HepG2 (cell line): Measurements from ENCODE around the gene PAXX. TPM values are rescaled to one million over a fixed set of nuclear protein-coding genes. Genes with fewer than 3 reads are reported as not detected.

Experiments
- ATAC-seq: fragments of 200-7000 bp; cut with Tn5 transposase; 3 replicates; pipeline ENCODE4 v1.9.1; 2020; ENCODE audit warnings: mild to moderate bottlenecking, moderate library complexity
- BruUV-seq: library from RNA; stranded (reverse); fragments of 400-500 nt; replicated peaks from 2 replicates; lab custom pipeline; 2021; lab: Mats Ljungman, UMichigan
- CTCF ChIA-PET: fragments of 300-600 bp; formaldehyde crosslinking; extraction: SDS; loops from one replicate; lab custom pipeline; 2021; ENCODE audit warnings: low total read pairs, inconsistent platforms, low intra/inter-chr PET ratio; lab: Yijun Ruan, JAX
- POLR2A ChIA-PET: fragments of 350-600 bp; sonication (Branson Sonifier 250); formaldehyde crosslinking; loops from one replicate; lab custom pipeline; 2020; ENCODE audit warnings: antibody characterized with exemption, inconsistent platforms; lab: Yijun Ruan, JAX
- DNase-seq: peaks from one replicate; pipeline ENCODE4 v3.0.0-alpha.2; 2015; ENCODE audit warnings: low spot score
- FAIRE-seq: peaks from 3 replicates; lab custom pipeline; 2011; peaks lifted over from hg19 to GRCh38; lab: Jason Lieb, UNC
- H2AFZ ChIP-seq: one replicate; pipeline ENCODE4 v1.6.1; 2011; ENCODE audit warnings: low read length, inconsistent platforms
- H3K27ac ChIP-seq: fragments of 300-600 bp; 3 replicates; pipeline ENCODE4 v1.8.0; 2011; ENCODE audit warnings: mixed run types, mild to moderate bottlenecking, mixed read lengths, low read length, inconsistent platforms; ENCODE audit not compliant: insufficient read depth; ENCODE audit errors: extremely low read length
- H3K27me3 ChIP-seq, 2 experiments: fragments of 200-600 bp in 1 of 2; 2 replicates in 1 of 2; 3 replicates in 1 of 2; pipeline versions ENCODE4 v1.6.0 to v1.8.0; 2011; ENCODE audit warnings: low read length in 2 of 2, mild to moderate bottlenecking in 2 of 2, moderate library complexity in 2 of 2, inconsistent platforms in 1 of 2; ENCODE audit not compliant: insufficient read depth in 2 of 2, control insufficient read depth in 1 of 2
- H3K36me3 ChIP-seq, 2 experiments: fragments of 200-600 bp in 1 of 2; replicated peaks in 1 of 2; 2 replicates in 1 of 2; 3 replicates in 1 of 2; pipeline versions ENCODE4 v1.5.1 to v1.8.0; 2011; ENCODE audit warnings: low read length in 2 of 2, inconsistent platforms in 1 of 2; ENCODE audit not compliant: insufficient read depth in 2 of 2, control insufficient read depth in 1 of 2
- H3K4me1 ChIP-seq: 2 replicates; pipeline ENCODE4 v1.5.1; 2012; ENCODE audit warnings: low read length, inconsistent platforms; ENCODE audit not compliant: insufficient read depth
- H3K4me2 ChIP-seq: 2 replicates; pipeline ENCODE4 v1.6.0; 2011; ENCODE audit warnings: low read depth, low read length, inconsistent platforms
- H3K4me3 ChIP-seq, 3 experiments: fragments of 200-600 bp in 1 of 3; sonication (generic), shearing (Covaris generic) in 1 of 3; replicated peaks in 1 of 3; 2 replicates each; pipeline ENCODE4 v1.5.1; 2011 to 2016; ENCODE audit warnings: low read length in 3 of 3, inconsistent platforms in 2 of 3, low read depth in 2 of 3, mild to moderate bottlenecking in 2 of 3, control low read depth in 1 of 3, mixed read lengths in 1 of 3; ENCODE audit not compliant: insufficient read depth in 1 of 3
- H3K79me2 ChIP-seq: one replicate; pipeline ENCODE4 v1.6.1; 2011; ENCODE audit warnings: low read length, inconsistent platforms; ENCODE audit not compliant: insufficient read depth
- H3K9ac ChIP-seq: 2 replicates; pipeline ENCODE4 v1.6.0; 2011; ENCODE audit warnings: mild to moderate bottlenecking, low read depth, low read length, inconsistent platforms; ENCODE audit not compliant: insufficient read depth
- H3K9me3 ChIP-seq: 2 replicates; pipeline ENCODE4 v1.5.1; 2012; ENCODE audit warnings: mild to moderate bottlenecking, low read length
- H4K20me1 ChIP-seq: 2 replicates; pipeline ENCODE4 v1.6.0; 2011; ENCODE audit warnings: inconsistent platforms, mild to moderate bottlenecking, low read length, moderate library complexity; ENCODE audit not compliant: insufficient read depth
- ATM ChIP-seq: fragments of 450-650 bp; IDR thresholded peaks from 2 replicates; pipeline ENCODE4 v1.7.1; 2017; ENCODE audit warnings: mild to moderate bottlenecking, borderline replicate concordance
- GATAD1 ChIP-seq: IDR thresholded peaks from 2 replicates; pipeline ENCODE4 v1.6.1; 2016; ENCODE audit warnings: missing genetic modification reagents, missing compliant biosample characterization
- MEF2D ChIP-seq: sonication (generic); formaldehyde crosslinking; IDR thresholded peaks from 2 replicates; pipeline ENCODE4 v1.5.1; 2020; ENCODE audit warnings: mild to moderate bottlenecking, missing genetic modification reagents
- RFXAP ChIP-seq: sonication (generic); formaldehyde crosslinking; IDR thresholded peaks from 2 replicates; pipeline ENCODE4 v1.4.0; 2020; ENCODE audit warnings: missing genetic modification reagents, borderline replicate concordance
- RNF2 ChIP-seq: fragments of 450-650 bp; conservative IDR thresholded peaks from 2 replicates; pipeline ENCODE4 v1.6.1; 2016; ENCODE audit warnings: low read depth
- SAP130 ChIP-seq: IDR thresholded peaks from 2 replicates; pipeline ENCODE4 v1.6.1; 2016; ENCODE audit warnings: low read depth
- SRSF1 ChIP-seq: fragments of 200-400 bp; formaldehyde crosslinking; optimal IDR thresholded peaks from 2 replicates; pipeline ENCODE3; 2017; ENCODE audit warnings: mild to moderate bottlenecking, low read depth, low read length, moderate library complexity
- ZFP90 ChIP-seq: sonication (generic); formaldehyde crosslinking; IDR thresholded peaks from 2 replicates; pipeline ENCODE4 v1.8.0; 2022; ENCODE audit warnings: missing genetic modification reagents, mild to moderate bottlenecking, inconsistent platforms, borderline replicate concordance
- ZNF251 ChIP-seq: sonication (generic); formaldehyde crosslinking; IDR thresholded peaks from 2 replicates; pipeline ENCODE4 v1.9.0; 2021; ENCODE audit warnings: mild to moderate bottlenecking, missing genetic modification reagents
- ZNF33B ChIP-seq: sonication (generic); formaldehyde crosslinking; IDR thresholded peaks from 2 replicates; pipeline ENCODE4 v1.5.1; 2020; ENCODE audit warnings: mild to moderate bottlenecking, missing genetic modification reagents
- ZNF34 ChIP-seq: sonication (generic); formaldehyde crosslinking; IDR thresholded peaks from 2 replicates; pipeline ENCODE4 v1.4.0; 2020; ENCODE audit warnings: mild to moderate bottlenecking, missing genetic modification reagents, borderline replicate concordance
- ZNF788 ChIP-seq: sonication (generic); formaldehyde crosslinking; IDR thresholded peaks from 2 replicates; pipeline ENCODE4 v1.5.0; 2020; ENCODE audit warnings: mild to moderate bottlenecking, missing genetic modification reagents, borderline replicate concordance
- ZNF790 ChIP-seq: sonication (generic); formaldehyde crosslinking; IDR thresholded peaks from 2 replicates; pipeline ENCODE4 v1.8.0; 2022; ENCODE audit warnings: missing genetic modification reagents, mild to moderate bottlenecking, borderline replicate concordance
- WGBS: methylation state at CpG from one replicate; pipeline ENCODE4 v1.1.6; 2017; ENCODE audit warnings: low lambda C conversion rate; 5-methylcytosine and 5-hydroxymethylcytosine counted together
- in situ Hi-C: cut with HindIII; loops from 2 replicates; pipeline ENCODE4 v1.10.0; 2017; ENCODE audit warnings: low pct_unique_long_range_greater_than_20kb; ENCODE audit not compliant: extremely low pct_ligation_motif_present
- intact Hi-C: fragments of 100-400 bp; cut with micrococcal nuclease; formaldehyde crosslinking; loops from one replicate; pipeline ENCODE4 v1.10.0; 2022; ENCODE audit not compliant: unreplicated experiment
- polyA plus RNA-seq, 8 experiments: library from polyadenylated mRNA; depleted of rRNA in 3 of 8; stranded (reverse) in 7 of 8; unstranded in 1 of 8; fragments of >200 nt; fragmentation: Illumina TruSeq in 4 of 8; extraction: Trizol in 4 of 8; gene quantifications; 2 replicates each; pipeline versions ENCODE4 v1.2.1 to v1.2.3, GENCODE V29; 2011 to 2016; ENCODE audit warnings: low read depth in 4 of 8, missing spikeins in 1 of 8, mixed read lengths in 1 of 8; ENCODE audit not compliant: insufficient read depth in 1 of 8
- total RNA-seq, 5 experiments: library from RNA; depleted of rRNA; stranded (reverse); fragments of >200 nt; fragmentation: Illumina TruSeq; extraction: Trizol; gene quantifications; 2 replicates each; pipeline ENCODE4 v1.2.3, GENCODE V29; 2016; ENCODE audit warnings: low read depth in 1 of 5
- TF ChIP-seq, protein P1 (sequence below): sonication (generic); formaldehyde crosslinking; IDR thresholded peaks from 2 replicates; pipeline ENCODE4 v1.5.0; 2020; ENCODE audit warnings: mild to moderate bottlenecking, missing genetic modification reagents, borderline replicate concordance
- TF ChIP-seq, protein P2 (sequence below): sonication (generic); formaldehyde crosslinking; IDR thresholded peaks from 2 replicates; pipeline ENCODE4 v1.8.0; 2022; ENCODE audit warnings: mild to moderate bottlenecking, missing genetic modification reagents, borderline replicate concordance
- TF ChIP-seq, protein P3 (sequence below): sonication (generic); formaldehyde crosslinking; IDR thresholded peaks from 2 replicates; pipeline ENCODE4 v1.5.0; 2020; ENCODE audit warnings: missing genetic modification reagents, mild to moderate bottlenecking, borderline replicate concordance

PAXX gene
- total and polyA plus RNA-seq, 2 of the 13 experiments (the other 11 are each of a cell fraction or from before 2014, with no cell fraction given): 14.0 to 31.9 TPM

DNA sequence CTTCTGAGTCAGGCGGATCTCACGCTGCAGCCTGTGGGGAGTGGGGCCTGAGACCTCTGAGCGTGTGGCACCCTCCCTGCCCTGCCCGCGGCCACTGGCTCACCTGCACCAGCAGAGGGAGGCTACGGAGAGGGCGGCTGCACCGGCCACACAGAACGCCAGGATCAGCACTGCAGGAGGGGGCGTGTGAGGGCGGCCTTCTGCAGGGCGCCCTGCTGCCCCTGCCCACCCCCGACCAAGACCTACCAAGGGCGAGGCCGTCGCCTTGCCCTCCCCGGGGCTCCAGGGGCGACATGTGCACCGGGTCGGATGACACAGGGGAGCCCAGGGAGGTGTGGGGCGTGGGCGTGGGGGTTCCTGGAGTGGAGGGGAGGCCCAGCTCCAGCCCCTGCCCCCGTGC, 48.3 kb downstream of the PAXX start:
- no peak overlapping the region for H3K4me2 ChIP-seq
- no peaks in the 10 kb centered on the region for H3K36me3 ChIP-seq
- no peak overlapping the region for H3K4me3 ChIP-seq
- ChIA-PET CTCF (no interaction called here), POLR2A (no interaction called here)
- no peak for DNase-seq
- in situ Hi-C loops: loop anchor here (10.0 kb wide), 1 partner anchor 266 kb away; no protein-coding TSS in a partner anchor
- 89% methylated on average over 3 of the region's 23 CpGs for WGBS
- ATAC-seq: no peak
- H3K79me2 ChIP-seq: no peaks in the 10 kb centered on the region
- H3K9ac ChIP-seq: no peak overlapping the region
- no peaks in the 10 kb centered on the region for H3K9me3 ChIP-seq
- TF ChIP-seq MEF2D (CRISPR knock-in tag) (no peak), SAP130 (CRISPR knock-in tag) (no peak), ZNF33B (CRISPR knock-in tag) (no peak), ZNF251 (CRISPR knock-in tag) (no peak), ZNF790 (CRISPR knock-in tag) (no peak), SRSF1 (no peak), ZNF788 (CRISPR knock-in tag) (no peak), RFXAP (no peak), RNF2 (no peak), GATAD1 (CRISPR knock-in tag) (no peak), ZFP90 (no peak), ZNF34 (CRISPR knock-in tag) (no peak), ATM (no peak)
- TF ChIP-seq, protein P1, sequence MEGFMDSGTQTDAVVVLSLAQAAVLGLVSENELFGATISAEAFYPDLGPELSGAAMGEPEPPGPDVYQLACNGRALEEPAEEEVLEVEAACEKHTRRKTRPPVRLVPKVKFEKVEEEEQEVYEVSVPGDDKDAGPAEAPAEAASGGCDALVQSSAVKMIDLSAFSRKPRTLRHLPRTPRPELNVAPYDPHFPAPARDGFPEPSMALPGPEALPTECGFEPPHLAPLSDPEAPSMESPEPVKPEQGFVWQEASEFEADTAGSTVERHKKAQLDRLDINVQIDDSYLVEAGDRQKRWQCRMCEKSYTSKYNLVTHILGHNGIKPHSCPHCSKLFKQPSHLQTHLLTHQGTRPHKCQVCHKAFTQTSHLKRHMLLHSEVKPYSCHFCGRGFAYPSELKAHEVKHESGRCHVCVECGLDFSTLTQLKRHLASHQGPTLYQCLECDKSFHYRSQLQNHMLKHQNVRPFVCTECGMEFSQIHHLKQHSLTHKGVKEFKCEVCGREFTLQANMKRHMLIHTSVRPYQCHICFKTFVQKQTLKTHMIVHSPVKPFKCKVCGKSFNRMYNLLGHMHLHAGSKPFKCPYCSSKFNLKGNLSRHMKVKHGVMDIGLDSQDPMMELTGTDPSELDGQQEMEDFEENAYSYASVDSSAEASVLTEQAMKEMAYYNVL (CRISPR knock-in tag): no peak
- TF ChIP-seq, protein P2, sequence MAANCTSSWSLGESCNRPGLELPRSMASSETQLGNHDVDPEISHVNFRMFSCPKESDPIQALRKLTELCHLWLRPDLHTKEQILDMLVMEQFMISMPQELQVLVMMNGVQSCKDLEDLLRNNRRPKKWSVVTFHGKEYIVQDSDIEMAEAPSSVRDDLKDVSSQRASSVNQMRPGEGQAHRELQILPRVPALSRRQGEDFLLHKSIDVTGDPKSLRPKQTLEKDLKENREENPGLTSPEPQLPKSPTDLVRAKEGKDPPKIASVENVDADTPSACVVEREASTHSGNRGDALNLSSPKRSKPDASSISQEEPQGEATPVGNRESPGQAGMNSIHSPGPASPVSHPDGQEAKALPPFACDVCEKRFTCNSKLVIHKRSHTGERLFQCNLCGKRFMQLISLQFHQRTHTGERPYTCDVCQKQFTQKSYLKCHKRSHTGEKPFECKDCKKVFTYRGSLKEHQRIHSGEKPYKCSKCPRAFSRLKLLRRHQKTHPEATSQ: no peak
- TF ChIP-seq, protein P3, sequence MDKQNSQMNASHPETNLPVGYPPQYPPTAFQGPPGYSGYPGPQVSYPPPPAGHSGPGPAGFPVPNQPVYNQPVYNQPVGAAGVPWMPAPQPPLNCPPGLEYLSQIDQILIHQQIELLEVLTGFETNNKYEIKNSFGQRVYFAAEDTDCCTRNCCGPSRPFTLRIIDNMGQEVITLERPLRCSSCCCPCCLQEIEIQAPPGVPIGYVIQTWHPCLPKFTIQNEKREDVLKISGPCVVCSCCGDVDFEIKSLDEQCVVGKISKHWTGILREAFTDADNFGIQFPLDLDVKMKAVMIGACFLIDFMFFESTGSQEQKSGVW (CRISPR knock-in tag): no peak
- peaks cover 3 to 22% of the 10 kb centered on the region in 2 experiments; a peak in 4 of 5 replicates for H3K27me3 ChIP-seq
- FAIRE-seq: no peak
- H3K4me1 ChIP-seq: peaks cover 22% of the 10 kb centered on the region
- intact Hi-C loops: no loop called here
- H3K27ac ChIP-seq: no peak overlapping the region
- BruUV-seq: no TSS peak
- H2AFZ ChIP-seq: no peak overlapping the region
- peaks cover 3% of the 10 kb centered on the region; the same call in 1 of the 2 replicates for H4K20me1 ChIP-seq
